Thyroid gland (tissue), 4 donors: ENCODE results near the gene SIRT2. TPM values are rescaled to one million over a fixed set of nuclear protein-coding genes. Genes with fewer than 3 reads are reported as not detected.
"Not testable (repeated sequence)": the region's sequence is repeated elsewhere in the genome, so short reads cannot be mapped to it uniquely, and the experiment has no call there.

Experiments
- DNase-seq, 2 donors: peaks; one replicate each; pipeline ENCODE4 v3.0.0-alpha.2; 2019
- H3K27ac ChIP-seq, 3 donors: fragments of 200-600 bp; sonication (generic); 1 replicate in 2 of 3; 2 replicates in 1 of 3; pipeline ENCODE4 v1.5.1; 2016 to 2019; ENCODE audit warnings: mild to moderate bottlenecking in 1 of 3, moderate library complexity in 1 of 3
- H3K27me3 ChIP-seq: fragments of 200-600 bp; sonication (generic); one replicate; pipeline ENCODE4 v1.5.1; 2019
- H3K36me3 ChIP-seq, 2 donors: fragments of 200-600 bp; sonication (generic); one replicate each; pipeline ENCODE4 v1.5.1; 2016 to 2019
- H3K4me1 ChIP-seq, 2 donors: fragments of 200-600 bp; sonication (generic); one replicate each; pipeline ENCODE4 v1.5.1; 2017 to 2019
- H3K4me3 ChIP-seq, 3 donors: fragments of 200-600 bp; sonication (generic); replicated peaks in 1 of 3; 1 replicate in 2 of 3; 2 replicates in 1 of 3; pipeline ENCODE4 v1.5.1; 2016; ENCODE audit warnings: mild to moderate bottlenecking in 1 of 3
- H3K9me3 ChIP-seq: fragments of 200-600 bp; sonication (generic); one replicate; pipeline ENCODE4 v1.5.1; 2017
- CTCF ChIP-seq, 6 experiments: fragments of 200-600 bp in 3 of 6; fragments of 450-650 bp in 3 of 6; sonication (generic) in 3 of 6; IDR thresholded peaks; one replicate each; pipeline ENCODE4 v1.5.1; 2016 to 2019; ENCODE audit warnings: antibody characterized with exemption in 6 of 6, mild to moderate bottlenecking in 2 of 6, inconsistent platforms in 1 of 6, moderate library complexity in 1 of 6
- POLR2A ChIP-seq, 2 donors: fragments of 450-650 bp; IDR thresholded peaks; one replicate each; pipeline ENCODE4 v1.6.1; 2017; ENCODE audit warnings: antibody characterized with exemption in 2 of 2, mild to moderate bottlenecking in 2 of 2, moderate library complexity in 1 of 2
- WGBS, 2 donors: methylation state at CpG; one replicate each; pipeline ENCODE4 v1.1.5; 2017; 5-methylcytosine and 5-hydroxymethylcytosine counted together
- intact Hi-C: fragments of 100-400 bp; cut with DNase I; formaldehyde crosslinking; loops from one replicate; pipeline ENCODE4 v1.15.1; 2023
- total RNA-seq, 4 donors: library from RNA; depleted of rRNA; stranded (reverse); fragments of >200 nt; gene quantifications; one replicate each; pipeline ENCODE4 v1.2.3, GENCODE V29; 2016

Gene SIRT2
- total RNA-seq, 4 donors from 2014 or later, result 69.6 to 107 (median 90.7) TPM

GRCh38 chr19:38830039-38830733 lies 69.2 kb downstream of the SIRT2 start:
- 81 to 85% methylated on average over 4 of the region's 4 CpGs for WGBS, 2 donors
- no peak for DNase-seq
- H3K4me3 ChIP-seq, result peak overlapping the region in 1 of 3 donors; percentile 86
- no peak overlapping the region for H3K27ac ChIP-seq
- H3K4me1 ChIP-seq, result peaks cover 2 to 29% of the 10 kb centered on the region in 2 donors
- intact Hi-C loops, result no loop called here
- TF ChIP-seq CTCF (IDR thresholded peaks at IDR 0.05), result no peak
- TF ChIP-seq POLR2A (IDR thresholded peaks at IDR 0.05), result no peak
- no peaks in the 10 kb centered on the region for H3K27me3 ChIP-seq
- H3K9me3 ChIP-seq, result no peaks in the 10 kb centered on the region
- H3K36me3 ChIP-seq, result peaks cover 24 to 25% of the 10 kb centered on the region in 2 donors

- DNase-seq, H3K27me3 ChIP-seq, H3K9me3 ChIP-seq, H3K27ac ChIP-seq, H3K4me3 ChIP-seq: not testable (repeated sequence)
- H3K4me1 ChIP-seq, result peaks cover 2 to 29% of the 10 kb centered on the region in 2 donors
- peaks cover 24 to 25% of the 10 kb centered on the region in 2 donors for H3K36me3 ChIP-seq
- intact Hi-C loops, result loop anchor here (10.0 kb wide), 1 partner anchor 54 kb away; the partner anchor contains the start of gene LGALS7
- 92 to 94% methylated on average over 7 of the region's 7 CpGs for WGBS, 2 donors
Observed at GRCh38 chr19:38829203-38829602, 70.2 kb downstream of the SIRT2 start.

Other genes with a start within 250 kb of the SIRT2 start
- 1 to 10 TPM in 2 of 4 donors, not detected in 2; 1.6 to 2.0 TPM for gene CAPN12, start 155.1 kb downstream of the SIRT2 start, total RNA-seq
- gene LGALS7, start 126.1 kb downstream of the SIRT2 start, total RNA-seq, result not detected
- gene LGALS7B, start 110.4 kb downstream of the SIRT2 start, total RNA-seq, result not detected
- gene LGALS4, start 86.7 kb downstream of the SIRT2 start, total RNA-seq, result 1 to 10 TPM in 2 of 4 donors, not detected in 2; 1.6 TPM
- gene ECH1, start 67.8 kb downstream of the SIRT2 start, total RNA-seq, result 100 to 1,000 TPM in 3 of 4 donors, 10 to 100 TPM in 1; 89.3 to 131 (median 130) TPM
- 100 to 1,000 TPM; 181 to 247 (median 232) TPM for gene HNRNPL, start 49.6 kb downstream of the SIRT2 start, total RNA-seq
- 10 to 100 TPM in 3 of 4 donors, 1 to 10 TPM in 1; 6.4 to 18.7 (median 13.5) TPM for gene RINL, start 21.3 kb downstream of the SIRT2 start, total RNA-seq
- gene NFKBIB, start 351 bp upstream of the SIRT2 start, total RNA-seq, result 10 to 100 TPM; 18.6 to 23.7 (median 21.2) TPM
- 1 to 10 TPM in 2 of 4 donors, not detected in 2; 1.2 to 1.9 TPM for gene CCER2, start 12.6 kb upstream of the SIRT2 start, total RNA-seq
- gene SARS2, start 31.1 kb upstream of the SIRT2 start, total RNA-seq, result 10 to 100 TPM; 26.6 to 52.0 (median 37.8) TPM
- gene MRPS12, start 31.3 kb upstream of the SIRT2 start, total RNA-seq, result 10 to 100 TPM; 17.7 to 33.6 (median 22.1) TPM
- 10 to 100 TPM in 1 of 4 donors, 1 to 10 TPM in 3; 4.3 to 18.0 (median 8.1) TPM for gene FBXO17, start 76.1 kb upstream of the SIRT2 start, total RNA-seq
- 1 to 10 TPM in 3 of 4 donors, under 1 TPM in 1; 0.24 to 5.0 (median 3.0) TPM for gene FBXO27, start 132.9 kb upstream of the SIRT2 start, total RNA-seq
- under 1 TPM in 1 of 4 donors, not detected in 3; 0.22 TPM for gene ACP7, start 184.8 kb upstream of the SIRT2 start, total RNA-seq
- gene PAK4, start 226.2 kb upstream of the SIRT2 start, total RNA-seq, result 10 to 100 TPM; 12.4 to 24.9 (median 23.2) TPM